Mucosa of descending colon (tissue), 3 donors: ENCODE measurements around the gene ZNF829. TPM values are rescaled to one million over a fixed set of nuclear protein-coding genes. Genes with fewer than 3 reads are reported as not detected.

ENCODE experiments used
- ATAC-seq: fragments of 200-7000 bp; cut with Tn5 transposase; one replicate; pipeline ENCODE4 v1.9.1; 2020; ENCODE audit warnings: mild to moderate bottlenecking, moderate library complexity
- DNase-seq, 3 donors: peaks; one replicate each; pipeline ENCODE4 v3.0.0-alpha.2; 2020
- H3K36me3 ChIP-seq: fragments of 200-600 bp; one replicate; pipeline ENCODE4 v1.8.0; 2021; ENCODE audit warnings: low read depth, mild to moderate bottlenecking
- H3K4me1 ChIP-seq: fragments of 200-600 bp; one replicate; pipeline ENCODE4 v1.8.0; 2021; ENCODE audit warnings: low read depth, mild to moderate bottlenecking
- H3K4me3 ChIP-seq: fragments of 200-600 bp; one replicate; pipeline ENCODE4 v1.8.0; 2021; ENCODE audit warnings: mild to moderate bottlenecking
- H3K9me3 ChIP-seq: fragments of 200-600 bp; one replicate; pipeline ENCODE4 v1.8.0; 2021; ENCODE audit warnings: mild to moderate bottlenecking
- intact Hi-C, 2 donors: fragments of 100-400 bp; cut with DNase I in 1 of 2; cut with micrococcal nuclease in 1 of 2; formaldehyde crosslinking; loops; one replicate each; pipeline versions ENCODE4 v1.11.0 to v1.11.1; 2022; cut with DNase I, micrococcal nuclease
- total RNA-seq, 3 donors: library from RNA; stranded (reverse); fragmentation: NEBNext Ultra II Directional in 2 of 3; extraction: Animal tissue kit (Norgen Biotek cat#: 25700) in 2 of 3; gene quantifications; one replicate each; pipeline versions ENCODE4 v1.2.1 to v1.2.4, GENCODE V29; 2021 to 2023
- TF ChIP-seq, protein P1 (sequence below): fragments of 200-600 bp; IDR thresholded peaks from one replicate; pipeline ENCODE4 v1.8.0; 2022; ENCODE audit warnings: antibody characterized with exemption, mild to moderate bottlenecking
- donor health status: DM: no; HTN: no; CAD: no; lungs with moderate emphysema.
- donor health status: DM: no; HTN: no; CAD: no.
- donor health status: DM: no; HTN: yes; CAD: no.

ZNF829 gene
- total RNA-seq, 3 donors from 2014 or later, result 0.99 to 3.3 (median 1.4) TPM

- no peaks in the 10 kb centered on the region for H3K36me3 ChIP-seq
- intact Hi-C loops, result no loop called here
Measured at GRCh38 chr19:36849701-36850558, 66.2 kb downstream of the ZNF829 start.

GRCh38 chr19:36847968-36848367 is 68.1 kb downstream of the ZNF829 start:
- Histone ChIP-seq H3K36me3 (no peaks in the 10 kb centered on the region), H3K9me3 (peaks cover 5% of the 10 kb centered on the region), H3K4me3 (no peak overlapping the region), H3K4me1 (peaks cover 9% of the 10 kb centered on the region)
- TF ChIP-seq, protein P1, sequence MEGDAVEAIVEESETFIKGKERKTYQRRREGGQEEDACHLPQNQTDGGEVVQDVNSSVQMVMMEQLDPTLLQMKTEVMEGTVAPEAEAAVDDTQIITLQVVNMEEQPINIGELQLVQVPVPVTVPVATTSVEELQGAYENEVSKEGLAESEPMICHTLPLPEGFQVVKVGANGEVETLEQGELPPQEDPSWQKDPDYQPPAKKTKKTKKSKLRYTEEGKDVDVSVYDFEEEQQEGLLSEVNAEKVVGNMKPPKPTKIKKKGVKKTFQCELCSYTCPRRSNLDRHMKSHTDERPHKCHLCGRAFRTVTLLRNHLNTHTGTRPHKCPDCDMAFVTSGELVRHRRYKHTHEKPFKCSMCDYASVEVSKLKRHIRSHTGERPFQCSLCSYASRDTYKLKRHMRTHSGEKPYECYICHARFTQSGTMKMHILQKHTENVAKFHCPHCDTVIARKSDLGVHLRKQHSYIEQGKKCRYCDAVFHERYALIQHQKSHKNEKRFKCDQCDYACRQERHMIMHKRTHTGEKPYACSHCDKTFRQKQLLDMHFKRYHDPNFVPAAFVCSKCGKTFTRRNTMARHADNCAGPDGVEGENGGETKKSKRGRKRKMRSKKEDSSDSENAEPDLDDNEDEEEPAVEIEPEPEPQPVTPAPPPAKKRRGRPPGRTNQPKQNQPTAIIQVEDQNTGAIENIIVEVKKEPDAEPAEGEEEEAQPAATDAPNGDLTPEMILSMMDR, result no peak
- DNase-seq (no peak), ATAC-seq (no peak)
- intact Hi-C loops, result no loop called here

More at GRCh38 chr19:36849701-36850558, 66.2 kb downstream of the ZNF829 start:
- DNase-seq, result peak; percentile 93 to 95 (median 94)
- Histone ChIP-seq H3K9me3 (peaks cover 14% of the 10 kb centered on the region), H3K4me3 (peak overlapping the region; percentile 54), H3K4me1 (peaks cover 9% of the 10 kb centered on the region)
- TF ChIP-seq, protein P1, result no peak
- peak; percentile 97 for ATAC-seq

DNA sequence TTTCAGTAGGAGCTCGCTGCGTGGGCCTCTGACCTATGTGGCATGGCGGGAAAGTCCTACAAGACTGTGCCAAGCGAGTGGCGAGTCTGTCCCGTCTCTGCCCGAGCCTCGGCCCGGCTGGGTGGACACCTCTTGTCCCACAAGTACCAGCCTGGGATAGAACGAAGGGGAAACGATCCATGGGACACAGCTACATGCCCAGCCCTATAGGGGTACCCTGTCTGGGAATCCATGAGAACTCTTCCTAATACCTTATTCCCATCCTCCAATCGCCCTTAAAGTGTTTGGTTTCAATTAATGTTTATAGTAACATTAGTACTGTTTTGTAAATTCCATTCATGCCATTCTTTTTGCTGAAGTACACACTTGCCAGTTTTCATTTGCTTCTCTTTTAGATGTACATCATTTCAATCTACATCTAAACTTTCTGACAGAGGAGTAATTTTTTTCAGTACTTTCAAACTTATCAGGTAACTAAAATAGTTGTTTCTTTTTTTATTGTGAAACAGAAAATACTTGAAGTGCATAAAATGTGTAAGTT is 77.2 kb downstream of the ZNF829 start:
- peaks cover 33% of the 10 kb centered on the region for H3K9me3 ChIP-seq
- no peak for DNase-seq
- TF ChIP-seq, protein P1, result no peak
- H3K4me1 ChIP-seq, result no peaks in the 10 kb centered on the region
- ATAC-seq, result no peak
- H3K4me3 ChIP-seq, result no peak overlapping the region
- no peaks in the 10 kb centered on the region for H3K36me3 ChIP-seq
- intact Hi-C loops, result no loop called here

Other genes with a start within 250 kb of the ZNF829 start
- gene ZNF461, start 249.5 kb downstream of the ZNF829 start, total RNA-seq, result 1 to 10 TPM; 3.3 to 8.4 (median 6.6) TPM
- gene ZNF567, start 228.7 kb downstream of the ZNF829 start, total RNA-seq, result 1 to 10 TPM; 2.9 to 8.3 (median 3.8) TPM
- gene ZNF850, start 143.5 kb downstream of the ZNF829 start, total RNA-seq, result 1 to 10 TPM; 2.1 to 3.8 (median 2.9) TPM
- 1 to 10 TPM; 3.4 to 8.8 (median 4.9) TPM for gene ZNF790, start 77.9 kb downstream of the ZNF829 start, total RNA-seq
- 1 to 10 TPM; 3.4 to 7.8 (median 5.8) TPM for gene ZNF345, start 65.4 kb downstream of the ZNF829 start, total RNA-seq
- gene ZNF568, start within 50 bp of the ZNF829 start, total RNA-seq, result 10 to 100 TPM in 1 of 3 donors, 1 to 10 TPM in 2; 3.8 to 14.2 (median 4.3) TPM
- 10 to 100 TPM in 1 of 3 donors, 1 to 10 TPM in 2; 2.3 to 14.5 (median 6.9) TPM for gene ZNF420, start 162.1 kb upstream of the ZNF829 start, total RNA-seq